SIG-M5 treated with dmso at 0.1 percent for 504 hours (cell line): Measurements from ENCODE around the gene ZSCAN12.

ENCODE experiments used
- DNase-seq: peaks from one replicate; lab custom pipeline; 2025; ENCODE audit not compliant: unreplicated experiment; lab: John Stamatoyannopoulos, UW

The ZSCAN12 gene

DNA sequence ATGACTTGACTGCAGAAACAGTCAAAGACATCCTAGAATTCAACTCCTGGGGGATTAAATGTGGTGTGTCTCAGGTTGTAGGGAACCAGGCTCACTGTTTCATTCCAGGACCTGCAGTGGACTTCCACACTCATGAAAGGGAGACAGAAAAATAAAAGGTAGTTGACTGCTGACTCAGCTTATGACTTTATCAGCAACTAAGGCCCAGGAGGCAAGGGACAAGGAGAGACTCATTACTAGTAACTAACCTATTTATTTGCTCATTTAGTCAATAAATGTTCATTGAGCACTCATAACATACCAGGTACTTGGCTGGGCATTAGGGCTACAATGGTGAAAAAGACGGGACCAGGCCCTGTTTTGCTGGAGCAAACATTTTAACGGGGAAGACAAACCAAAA, 66.5 kb downstream of the ZSCAN12 start:
- no peak for DNase-seq

DNA sequence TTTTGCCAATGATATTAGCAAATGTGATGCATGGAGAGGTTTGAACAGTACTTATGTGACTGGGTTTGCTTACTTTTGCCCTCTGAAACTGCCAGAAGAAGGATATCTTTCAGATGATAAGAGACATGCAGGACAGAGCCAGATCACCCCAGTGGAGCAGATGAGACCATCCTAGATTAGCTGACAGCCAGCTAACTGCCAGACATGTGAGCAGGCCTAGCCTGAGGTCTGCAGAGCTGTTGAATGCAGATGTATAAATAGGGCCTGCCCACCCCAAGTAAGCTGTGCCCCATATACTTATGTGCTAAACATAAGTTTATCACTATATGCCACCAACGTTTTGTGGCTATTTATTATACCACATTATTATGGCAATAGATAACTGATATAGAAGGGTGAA, 69.5 kb downstream of the ZSCAN12 start:
- no peak for DNase-seq
